ENCODE data around the gene CHMP2A.

The CHMP2A gene

GRCh38 chr19:58538257-58539168, 16.4 kb downstream of the CHMP2A start:
- DNase-seq (ENCODE audit: low spot score) = no peak

DNA sequence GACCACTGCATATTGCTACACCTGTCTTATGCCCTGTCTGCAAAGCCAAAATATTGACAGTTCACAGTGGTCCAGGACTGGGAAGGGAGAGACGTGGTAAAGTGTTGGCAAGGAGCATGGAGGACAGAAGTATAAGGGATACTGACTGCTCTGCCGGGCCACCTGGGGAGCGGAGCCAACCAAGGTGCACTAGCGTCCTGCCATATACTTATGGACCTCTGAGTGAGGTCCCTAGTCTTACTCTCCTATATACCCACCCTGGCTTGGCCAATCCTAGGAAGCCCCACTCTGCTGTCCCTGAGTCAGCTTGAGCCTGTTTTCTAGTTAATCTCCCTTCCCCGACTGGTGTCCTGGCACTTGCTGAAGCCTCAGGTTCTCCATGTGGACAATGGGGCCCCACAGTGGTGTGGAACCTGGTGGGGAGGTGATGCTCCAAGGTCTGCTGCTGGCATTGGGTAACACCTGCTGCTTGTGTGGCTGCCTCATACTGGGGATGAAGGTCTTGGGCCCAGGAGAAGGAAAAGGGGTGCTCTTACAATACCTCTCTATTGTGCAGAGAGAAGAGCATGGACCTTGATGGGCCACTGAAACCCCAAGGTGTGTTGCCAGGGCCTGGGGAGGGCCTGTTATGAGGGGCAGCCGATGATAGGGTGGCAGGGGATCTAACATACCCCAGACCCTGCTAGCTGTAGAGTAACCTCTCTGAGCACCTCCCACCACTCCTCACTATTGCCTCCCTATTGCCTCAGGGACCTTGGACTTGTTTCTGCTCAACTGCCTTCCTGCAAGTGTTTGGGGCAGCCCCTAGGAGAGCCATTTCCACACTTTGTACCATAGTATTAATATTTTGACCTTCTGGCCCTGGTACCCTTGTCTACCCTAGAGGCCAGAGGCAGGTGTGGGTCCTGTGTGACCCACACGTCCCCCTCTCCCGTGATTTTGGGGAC, 17.8 kb downstream of the CHMP2A start:
- DNase-seq (ENCODE audit: low spot score) = no peak

DNA sequence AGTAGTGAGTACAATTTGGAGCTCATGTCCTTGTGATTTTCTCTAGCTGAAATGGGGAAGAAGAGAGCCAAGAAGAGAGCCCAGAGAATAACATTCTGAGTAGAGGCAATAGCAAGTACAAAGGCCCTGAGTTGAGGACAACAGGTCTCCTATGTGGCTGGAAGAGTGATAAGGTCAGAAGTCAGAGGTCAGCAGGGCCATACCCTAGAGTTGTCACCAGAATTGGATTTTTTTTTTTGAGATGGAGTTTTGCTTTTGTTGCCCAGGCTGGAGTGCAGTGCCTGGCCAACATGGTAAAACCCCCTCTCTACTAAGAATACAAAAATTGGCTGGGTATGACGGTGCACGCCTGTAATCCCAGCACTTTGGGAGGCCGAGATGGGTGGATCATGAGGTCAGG, 19.0 kb downstream of the CHMP2A start:
- DNase-seq (ENCODE audit: low spot score) = no peak

DNA sequence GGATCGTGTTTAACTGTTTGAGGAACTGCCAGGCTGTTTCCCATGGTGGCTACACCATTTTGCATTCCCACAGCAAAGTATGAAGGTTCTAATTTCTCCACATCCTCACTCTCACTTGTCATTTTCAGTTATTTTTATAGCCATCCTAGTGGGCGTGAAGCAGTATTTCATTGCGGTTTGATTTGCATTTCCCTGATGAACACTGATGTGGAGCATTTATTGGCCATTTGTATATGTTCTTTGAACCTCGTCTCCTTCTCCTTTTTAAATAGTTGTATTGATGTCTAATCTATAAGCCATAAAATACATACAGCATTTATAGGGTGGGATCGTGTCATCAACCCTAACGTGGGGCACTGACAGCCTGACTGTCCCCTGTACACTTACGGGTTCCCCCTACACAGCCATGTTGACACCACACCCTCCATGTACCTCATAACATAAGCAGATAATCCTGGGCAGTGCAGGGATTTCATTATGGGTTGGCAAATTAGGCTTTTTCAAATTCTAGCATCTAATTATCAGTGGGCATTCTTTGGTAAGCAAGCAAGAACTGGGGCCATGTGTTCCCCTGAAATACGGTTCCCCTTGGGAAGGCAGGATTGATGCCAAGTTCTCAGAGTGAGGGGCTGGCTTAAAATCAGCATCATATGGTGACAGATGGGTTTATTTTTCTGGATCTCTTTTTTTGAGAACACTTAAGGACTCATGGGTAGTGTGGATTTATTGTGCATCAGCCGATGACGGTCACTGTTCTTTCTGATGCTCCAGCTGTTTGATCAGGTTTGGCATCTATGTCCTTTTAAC, 23.7 kb downstream of the CHMP2A start:
- DNase-seq (ENCODE audit: low spot score) = no peak

DNA sequence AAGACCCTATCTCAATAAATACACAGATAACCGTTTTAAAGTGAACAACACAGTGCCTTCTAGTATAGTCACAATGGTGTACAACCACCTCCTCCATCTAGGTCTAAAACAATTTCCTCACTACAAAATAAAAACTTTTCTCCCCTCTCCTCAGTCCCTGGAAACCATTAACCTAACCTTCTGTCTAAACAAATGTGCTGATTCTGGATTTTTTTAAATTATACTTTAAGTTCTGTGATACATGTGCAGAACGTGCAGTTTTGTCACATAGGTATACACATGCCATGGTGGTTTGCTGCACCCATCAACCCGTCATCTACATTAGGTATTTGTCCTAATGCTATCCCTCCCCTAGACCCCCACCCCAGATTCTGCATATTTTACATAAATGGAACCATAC, 25.5 kb downstream of the CHMP2A start:
- DNase-seq (ENCODE audit: low spot score) = no peak

- DNase-seq (ENCODE audit: low spot score) = no peak
Observed at GRCh38 chr19:58522709-58523108, 32.2 kb downstream of the CHMP2A start.

- no peak for DNase-seq (ENCODE audit: low spot score)
Observed at GRCh38 chr19:58521651-58522050, 33.3 kb downstream of the CHMP2A start.

DNA sequence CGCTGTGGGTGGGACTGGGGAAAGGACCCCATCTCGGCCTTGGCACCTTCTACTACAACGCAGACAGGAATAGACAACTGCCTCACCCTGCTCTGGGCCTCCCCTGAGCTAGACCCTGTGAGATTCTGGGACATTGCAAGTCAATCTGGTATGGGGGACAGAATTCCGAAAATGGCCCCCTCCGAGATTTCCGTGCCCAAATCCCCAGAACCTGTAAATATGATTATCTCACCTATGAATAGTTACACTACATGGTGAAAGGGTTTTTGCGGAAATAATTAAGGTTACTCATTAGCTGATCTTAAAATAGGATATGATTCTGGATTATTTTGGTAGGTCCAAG, 34.7 kb downstream of the CHMP2A start:
- no peak for DNase-seq (ENCODE audit: low spot score)

- peak; percentile 82 for DNase-seq (ENCODE audit: low spot score)
Observed at GRCh38 chr19:58519355-58520256, 35.3 kb downstream of the CHMP2A start, which contains the start of gene ZBTB45. ZBTB45 (minus strand) TSS chr19:58519810; CDS start chr19:58517673, 2,137 bp downstream.

DNA sequence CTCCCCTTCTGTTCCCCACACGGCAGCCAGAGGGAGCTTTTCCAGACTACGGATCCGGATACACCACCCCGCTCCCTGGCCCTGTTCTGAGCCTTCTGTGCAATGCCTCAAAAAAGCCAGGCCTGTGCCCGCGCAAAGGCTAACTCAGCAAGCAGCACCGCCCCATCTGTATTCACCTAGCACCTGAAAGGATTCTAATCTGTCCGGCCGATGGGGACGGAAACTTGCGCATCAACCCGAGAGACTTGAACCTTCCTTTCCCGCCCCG, 35.9 kb downstream of the CHMP2A start:
- DNase-seq (ENCODE audit: low spot score) = peak; percentile 51

GRCh38 chr19:58518256-58519086, 36.4 kb downstream of the CHMP2A start:
- no peak for DNase-seq (ENCODE audit: low spot score)

- DNase-seq (ENCODE audit: low spot score) = no peak
Observed at GRCh38 chr19:58516964-58517833, 37.7 kb downstream of the CHMP2A start.

- DNase-seq (ENCODE audit: low spot score) = no peak
Observed at GRCh38 chr19:58516246-58516836, 38.6 kb downstream of the CHMP2A start.

GRCh38 chr19:58515259-58515658, 39.6 kb downstream of the CHMP2A start:
- DNase-seq (ENCODE audit: low spot score) = no peak

DNA sequence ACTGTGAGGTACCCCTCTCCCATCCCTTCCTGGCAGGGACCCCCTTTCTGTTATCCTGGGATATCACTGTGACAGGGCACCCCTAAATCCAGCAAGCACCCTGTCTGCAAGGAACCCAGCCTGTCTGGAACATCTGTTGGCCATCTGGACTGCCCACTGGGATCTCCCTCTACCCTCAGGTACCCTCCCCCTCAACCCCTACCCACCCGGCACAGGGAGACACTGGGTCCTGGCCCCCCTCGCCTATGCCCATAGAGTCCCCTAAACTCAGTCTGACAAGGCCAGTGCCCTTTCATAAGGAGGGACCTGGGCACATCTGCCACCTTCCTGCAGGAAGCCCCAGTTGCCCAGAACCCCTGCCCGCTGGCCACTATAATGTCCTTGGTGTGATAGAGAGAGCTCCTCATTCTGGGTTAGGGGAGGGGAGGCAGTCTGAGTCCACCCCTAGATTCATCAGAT, 40.3 kb downstream of the CHMP2A start:
- no peak for DNase-seq (ENCODE audit: low spot score)

DNA sequence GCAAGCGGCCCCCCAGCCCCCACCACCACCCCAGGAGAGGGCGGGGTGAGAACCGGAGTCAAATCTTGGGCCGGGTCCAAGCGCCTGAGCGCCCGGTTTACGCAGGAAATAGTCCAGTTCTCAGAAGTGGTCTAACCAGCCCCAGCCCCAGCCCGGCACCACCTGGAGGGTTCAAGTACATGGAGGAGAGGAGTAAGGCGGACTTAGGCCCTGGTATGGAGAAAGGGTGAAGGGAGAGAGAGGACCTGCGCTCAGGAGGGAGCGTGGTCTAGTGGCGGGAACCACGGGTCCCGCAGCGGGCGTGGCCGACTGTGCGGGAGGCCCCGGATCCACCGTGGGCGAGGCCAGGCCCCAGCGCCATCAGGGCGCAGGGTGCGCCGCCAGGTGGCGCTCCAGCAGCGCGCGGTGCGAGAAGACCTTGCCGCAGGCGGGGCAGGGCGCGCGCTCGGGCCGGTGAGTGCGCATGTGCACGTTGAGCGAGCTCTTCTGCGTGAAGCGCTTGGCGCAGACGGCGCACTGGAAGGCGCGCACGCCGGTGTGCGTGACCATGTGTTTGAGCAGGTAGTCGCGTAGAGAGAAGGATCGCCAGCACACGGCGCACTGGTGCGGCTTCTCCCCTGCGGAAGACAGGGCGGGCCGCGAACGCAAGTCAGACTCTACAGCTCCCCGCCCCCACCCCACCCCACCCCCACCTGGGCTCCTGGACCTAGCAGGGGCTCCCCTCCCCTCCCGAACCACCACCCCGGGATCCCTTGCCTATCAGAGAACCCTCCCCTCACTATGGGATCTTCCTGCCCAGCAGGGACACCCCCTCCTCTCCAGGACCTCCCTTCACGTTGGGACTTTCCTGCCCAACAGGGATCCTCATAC, 41.0 kb downstream of the CHMP2A start:
- peak; percentile 93 for DNase-seq (ENCODE audit: low spot score)

DNA sequence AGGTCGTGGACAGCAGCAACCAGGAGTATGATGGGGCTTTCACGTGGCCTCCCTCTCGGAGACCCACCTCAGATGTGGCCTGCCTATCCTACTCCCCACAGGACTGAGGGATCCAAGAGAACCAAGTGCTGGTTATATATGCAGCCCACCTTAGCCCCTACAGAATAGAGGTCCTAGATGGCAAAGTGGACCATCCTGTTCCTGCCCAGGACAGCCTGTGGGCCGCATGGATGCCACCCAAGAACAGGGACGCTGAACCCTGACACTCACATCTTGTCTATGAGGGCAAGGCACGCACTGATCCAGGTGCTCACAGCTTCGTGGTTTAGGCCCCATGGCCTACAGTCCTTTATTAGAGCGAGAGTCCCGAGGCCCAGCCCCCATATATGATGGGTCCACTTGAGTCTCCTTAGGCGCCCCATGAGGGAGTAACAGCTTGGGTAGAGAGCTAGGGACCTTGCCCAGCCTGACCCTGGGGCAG, 41.7 kb downstream of the CHMP2A start:
- DNase-seq (ENCODE audit: low spot score) = no peak
